ENCODE measurements around the gene TUBB4B.

DNA sequence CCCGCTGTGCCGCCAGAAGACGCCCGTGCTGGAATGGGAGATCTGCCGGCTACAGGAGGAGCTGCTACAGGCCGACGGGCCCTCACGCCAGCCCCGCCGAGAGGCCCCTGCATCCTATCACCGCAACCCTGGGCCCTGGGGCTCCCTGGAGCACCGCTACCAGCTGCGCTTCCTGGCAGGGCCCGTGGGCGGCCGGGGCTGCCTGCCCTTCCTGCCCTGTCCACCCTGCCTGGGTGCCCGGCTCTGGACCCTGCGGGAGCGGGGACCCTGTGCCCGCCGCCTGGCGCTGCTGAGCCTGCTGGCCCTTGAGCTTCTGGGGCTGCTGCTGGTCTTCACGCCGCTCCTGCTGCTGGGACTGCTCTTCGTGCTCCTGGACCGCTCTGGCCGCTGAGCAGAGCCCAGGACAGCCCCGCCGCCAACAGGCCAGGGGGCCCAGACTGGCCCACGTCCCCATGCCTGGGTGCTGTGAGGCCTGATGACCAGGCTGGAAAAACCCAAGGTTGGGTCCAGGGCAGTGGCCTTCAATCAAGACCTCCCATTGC, 22.8 kb upstream of the TUBB4B start:
- TF ChIP-seq, protein P1, sequence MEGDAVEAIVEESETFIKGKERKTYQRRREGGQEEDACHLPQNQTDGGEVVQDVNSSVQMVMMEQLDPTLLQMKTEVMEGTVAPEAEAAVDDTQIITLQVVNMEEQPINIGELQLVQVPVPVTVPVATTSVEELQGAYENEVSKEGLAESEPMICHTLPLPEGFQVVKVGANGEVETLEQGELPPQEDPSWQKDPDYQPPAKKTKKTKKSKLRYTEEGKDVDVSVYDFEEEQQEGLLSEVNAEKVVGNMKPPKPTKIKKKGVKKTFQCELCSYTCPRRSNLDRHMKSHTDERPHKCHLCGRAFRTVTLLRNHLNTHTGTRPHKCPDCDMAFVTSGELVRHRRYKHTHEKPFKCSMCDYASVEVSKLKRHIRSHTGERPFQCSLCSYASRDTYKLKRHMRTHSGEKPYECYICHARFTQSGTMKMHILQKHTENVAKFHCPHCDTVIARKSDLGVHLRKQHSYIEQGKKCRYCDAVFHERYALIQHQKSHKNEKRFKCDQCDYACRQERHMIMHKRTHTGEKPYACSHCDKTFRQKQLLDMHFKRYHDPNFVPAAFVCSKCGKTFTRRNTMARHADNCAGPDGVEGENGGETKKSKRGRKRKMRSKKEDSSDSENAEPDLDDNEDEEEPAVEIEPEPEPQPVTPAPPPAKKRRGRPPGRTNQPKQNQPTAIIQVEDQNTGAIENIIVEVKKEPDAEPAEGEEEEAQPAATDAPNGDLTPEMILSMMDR (IDR thresholded peaks at IDR 0.05), result no peak
- TF ChIP-seq POLR2AphosphoS5 (IDR thresholded peaks at IDR 0.05) (no peak), POLR2A (IDR thresholded peaks at IDR 0.05) (no peak)
